Astrocyte (in vitro differentiated cells and primary cell): ENCODE data around the gene SPG11.

Source experiments
- EZH2 ChIP-seq: IDR thresholded peaks from 2 replicates; pipeline ENCODE4 v1.6.1; 2012; ENCODE audit warnings: mild to moderate bottlenecking, low read length, inconsistent platforms; ENCODE audit not compliant: insufficient read depth
- TF ChIP-seq, protein P1 (sequence below): IDR thresholded peaks from 2 replicates; pipeline ENCODE4 v1.5.1; 2011; ENCODE audit warnings: low read depth, mild to moderate bottlenecking, inconsistent platforms, low read length, moderate library complexity; ENCODE audit not compliant: insufficient read depth

GRCh38 chr15:44673639-44674038, 10.2 kb upstream of the SPG11 start:
- TF ChIP-seq, protein P1, sequence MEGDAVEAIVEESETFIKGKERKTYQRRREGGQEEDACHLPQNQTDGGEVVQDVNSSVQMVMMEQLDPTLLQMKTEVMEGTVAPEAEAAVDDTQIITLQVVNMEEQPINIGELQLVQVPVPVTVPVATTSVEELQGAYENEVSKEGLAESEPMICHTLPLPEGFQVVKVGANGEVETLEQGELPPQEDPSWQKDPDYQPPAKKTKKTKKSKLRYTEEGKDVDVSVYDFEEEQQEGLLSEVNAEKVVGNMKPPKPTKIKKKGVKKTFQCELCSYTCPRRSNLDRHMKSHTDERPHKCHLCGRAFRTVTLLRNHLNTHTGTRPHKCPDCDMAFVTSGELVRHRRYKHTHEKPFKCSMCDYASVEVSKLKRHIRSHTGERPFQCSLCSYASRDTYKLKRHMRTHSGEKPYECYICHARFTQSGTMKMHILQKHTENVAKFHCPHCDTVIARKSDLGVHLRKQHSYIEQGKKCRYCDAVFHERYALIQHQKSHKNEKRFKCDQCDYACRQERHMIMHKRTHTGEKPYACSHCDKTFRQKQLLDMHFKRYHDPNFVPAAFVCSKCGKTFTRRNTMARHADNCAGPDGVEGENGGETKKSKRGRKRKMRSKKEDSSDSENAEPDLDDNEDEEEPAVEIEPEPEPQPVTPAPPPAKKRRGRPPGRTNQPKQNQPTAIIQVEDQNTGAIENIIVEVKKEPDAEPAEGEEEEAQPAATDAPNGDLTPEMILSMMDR = no peak
- no peak for TF ChIP-seq EZH2
